Thoracic aorta (tissue), 2 donors: Measurements from ENCODE around the gene NBDY. TPM values are rescaled to one million over a fixed set of nuclear protein-coding genes. Genes with fewer than 3 reads are reported as not detected.
"Not testable (repeated sequence)": the region's sequence is repeated elsewhere in the genome, so short reads cannot be mapped to it uniquely, and the experiment has no call there.

Source experiments
- ATAC-seq: fragments of 150-250 bp; one replicate; pipeline ENCODE4 v1.8.0; 2017; ENCODE audit warnings: low read depth; ENCODE audit not compliant: insufficient number of reproducible peaks, low FRiP score
- DNase-seq: peaks from one replicate; pipeline ENCODE4 v3.0.0-alpha.2; 2020; ENCODE audit warnings: low spot score
- H3K27ac ChIP-seq, 2 donors: fragments of 200-600 bp; sonication (generic); 1 replicate in 1 of 2; 2 replicates in 1 of 2; pipeline ENCODE4 v1.5.1; 2016; ENCODE audit warnings: mild to moderate bottlenecking in 2 of 2, moderate library complexity in 2 of 2
- H3K27me3 ChIP-seq: fragments of 200-600 bp; sonication (generic); replicated peaks from 2 replicates; pipeline ENCODE4 v1.6.0; 2016; ENCODE audit warnings: mild to moderate bottlenecking; ENCODE audit not compliant: insufficient read depth
- H3K36me3 ChIP-seq: fragments of 200-600 bp; sonication (generic); one replicate; pipeline ENCODE4 v1.5.1; 2016
- H3K4me1 ChIP-seq, 2 donors: fragments of 200-600 bp; sonication (generic); 1 replicate in 1 of 2; 2 replicates in 1 of 2; pipeline versions ENCODE4 v1.5.1 to v1.6.0; 2016; ENCODE audit warnings: low read depth in 2 of 2, mild to moderate bottlenecking in 1 of 2; ENCODE audit not compliant: control insufficient read depth in 1 of 2
- H3K4me3 ChIP-seq: fragments of 200-600 bp; sonication (generic); 2 replicates; pipeline ENCODE4 v1.5.1; 2016; ENCODE audit warnings: mild to moderate bottlenecking
- H3K9me3 ChIP-seq: fragments of 200-600 bp; sonication (generic); 2 replicates; pipeline ENCODE4 v1.5.1; 2016
- CTCF ChIP-seq: fragments of 200-600 bp; sonication (generic); IDR thresholded peaks from one replicate; pipeline ENCODE4 v1.5.1; 2019; ENCODE audit warnings: antibody characterized with exemption
- total RNA-seq, 2 donors: library from RNA; depleted of rRNA; stranded (reverse); fragments of >200 nt; gene quantifications; one replicate each; pipeline versions ENCODE4 v1.1.0 to v1.2.3, GENCODE V29; 2016

The NBDY gene
- total RNA-seq, result 10 to 100 TPM in 1 of 2 donors, 1 to 10 TPM in 1; 8.3 to 12.0 TPM

- Histone ChIP-seq H3K36me3 (no peaks in the 10 kb centered on the region), H3K27me3 (no peaks in the 10 kb centered on the region), H3K4me1 (peaks cover 0 to 5% of the 10 kb centered on the region in 2 donors), H3K9me3 (no peaks in the 10 kb centered on the region), H3K4me3 (peak within 1 kb of the TSS; percentile 79), H3K27ac (peak within 1 kb of the TSS; percentile 61 to 78)
- no peak for ATAC-seq
- no peak for TF ChIP-seq CTCF
- DNase-seq, result no peak
Observed at GRCh38 chrX:56729152-56729850, at the start of gene NBDY. TSS of gene NBDY (plus strand) at chrX:56729243. CDS start at chrX:56729354, 111 bp downstream.

GRCh38 chrX:56704530-56704929, 24.5 kb upstream of the NBDY start:
- not testable (repeated sequence) for H3K27me3 ChIP-seq, DNase-seq, H3K4me1 ChIP-seq, ATAC-seq, H3K27ac ChIP-seq, H3K36me3 ChIP-seq, H3K4me3 ChIP-seq, H3K9me3 ChIP-seq

GRCh38 chrX:56726605-56727004, 2.4 kb upstream of the NBDY start:
- Histone ChIP-seq H3K4me1 (no peaks in the 10 kb centered on the region), H3K27me3 (no peaks in the 10 kb centered on the region), H3K36me3 (no peaks in the 10 kb centered on the region), H3K27ac (no peak overlapping the region), H3K9me3 (no peaks in the 10 kb centered on the region), H3K4me3 (no peak overlapping the region)
- ATAC-seq, result no peak
- DNase-seq, result no peak
- peak; percentile 27 for TF ChIP-seq CTCF

- Histone ChIP-seq H3K27ac (no peak overlapping the region), H3K27me3 (no peaks in the 10 kb centered on the region), H3K4me3 (no peak overlapping the region), H3K36me3 (no peaks in the 10 kb centered on the region), H3K9me3 (no peaks in the 10 kb centered on the region), H3K4me1 (no peaks in the 10 kb centered on the region)
- DNase-seq, result no peak
- TF ChIP-seq CTCF, result no peak
- no peak for ATAC-seq
Observed at GRCh38 chrX:56727531-56727930, 1.5 kb upstream of the NBDY start.

GRCh38 chrX:56728321-56728720, 722 bp upstream of the NBDY start:
- ATAC-seq (no peak), DNase-seq (no peak)
- no peaks in the 10 kb centered on the region for H3K36me3 ChIP-seq
- no peaks in the 10 kb centered on the region for H3K9me3 ChIP-seq
- H3K4me3 ChIP-seq, result peak overlapping the region; percentile 79
- no peak overlapping the region for H3K27ac ChIP-seq
- no peak for TF ChIP-seq CTCF
- H3K4me1 ChIP-seq, result no peaks in the 10 kb centered on the region
- H3K27me3 ChIP-seq, result no peaks in the 10 kb centered on the region

- Histone ChIP-seq H3K4me3 (peak overlapping the region; percentile 79), H3K4me1 (peaks cover 0 to 2% of the 10 kb centered on the region in 2 donors), H3K27me3 (no peaks in the 10 kb centered on the region), H3K36me3 (no peaks in the 10 kb centered on the region), H3K27ac (peak overlapping the region in 1 of 2 donors; percentile 78), H3K9me3 (no peaks in the 10 kb centered on the region)
- DNase-seq (no peak), ATAC-seq (no peak)
- no peak for TF ChIP-seq CTCF
Observed at GRCh38 chrX:56728752-56729151, 291 bp upstream of the NBDY start.
